Measurements from ENCODE around the gene LCE3A. TPM values are rescaled to one million over a fixed set of nuclear protein-coding genes. Genes with fewer than 3 reads are reported as not detected.
A peak's percentile ranks its signal among the peaks of the same experiment; 100 is the strongest.
"Not testable (repeated sequence)": the region's sequence is repeated elsewhere in the genome, so short reads cannot be mapped to it uniquely, and the experiment has no call there.

Gene LCE3A
- total RNA-seq = not detected

GRCh38 chr1:152622803-152623202 lies at the start of gene LCE3A:
Gene LCE3A (minus strand): TSS chr1:152623103. CDS start chr1:152623103, 0 bp downstream.
- H3K4me1 Mint-ChIP-seq (ENCODE audit: low read depth in 2 of 2) = peaks cover 3 to 4% of the 10 kb centered on the region in 2 donors
- peak; percentile 58 to 69 for ATAC-seq
- peaks cover 6% of the 10 kb centered on the region for H3K9me3 Mint-ChIP-seq
- peaks cover 7% of the 10 kb centered on the region for H3K36me3 Mint-ChIP-seq
- no peak within 1 kb of the TSS for H3K27ac Mint-ChIP-seq
- no peak for DNase-seq (ENCODE audit: low spot score)
- H3K4me3 Mint-ChIP-seq = no peak within 1 kb of the TSS
- H3K27me3 Mint-ChIP-seq = peaks cover 22 to 35% of the 10 kb centered on the region in 2 donors

GRCh38 chr1:152667648-152668047 lies 44.7 kb upstream of the LCE3A start:
- H3K4me3 Mint-ChIP-seq = no peak overlapping the region
- peaks cover 23 to 49% of the 10 kb centered on the region in 2 donors for H3K27me3 Mint-ChIP-seq
- ATAC-seq (no peak), DNase-seq (ENCODE audit: low spot score) (no peak)
- no peaks in the 10 kb centered on the region for H3K9me3 Mint-ChIP-seq
- no peaks in the 10 kb centered on the region for H3K36me3 Mint-ChIP-seq
- no peak overlapping the region for H3K27ac Mint-ChIP-seq
- no peaks in the 10 kb centered on the region for H3K4me1 Mint-ChIP-seq (ENCODE audit: low read depth in 2 of 2)

- not testable (repeated sequence) for H3K4me1 Mint-ChIP-seq (ENCODE audit: low read depth in 2 of 2); H3K27ac Mint-ChIP-seq; ATAC-seq; H3K9me3 Mint-ChIP-seq; DNase-seq (ENCODE audit: low spot score); H3K36me3 Mint-ChIP-seq; H3K4me3 Mint-ChIP-seq
- peaks cover 22 to 45% of the 10 kb centered on the region in 2 donors for H3K27me3 Mint-ChIP-seq
Measured at GRCh38 chr1:152666171-152666570, 43.3 kb upstream of the LCE3A start.

GRCh38 chr1:152663098-152663497 lies 40.2 kb upstream of the LCE3A start, which contains the start of gene LCE2D:
Gene LCE2D (plus strand): TSS chr1:152663380. CDS start chr1:152664106, 726 bp downstream.
- Mint-ChIP-seq H3K4me1 (ENCODE audit: low read depth in 2 of 2) (no peaks in the 10 kb centered on the region), H3K27ac (no peak within 1 kb of the TSS), H3K4me3 (no peak within 1 kb of the TSS), H3K36me3 (no peaks in the 10 kb centered on the region), H3K27me3 (peaks cover 29 to 33% of the 10 kb centered on the region in 2 donors), H3K9me3 (no peaks in the 10 kb centered on the region)
- peak in 1 of 2 donors; percentile 53 for ATAC-seq
- no peak for DNase-seq (ENCODE audit: low spot score)

- DNase-seq (ENCODE audit: low spot score) = no peak
- Mint-ChIP-seq H3K27ac (no peak overlapping the region), H3K4me3 (no peak overlapping the region), H3K27me3 (peaks cover 27 to 28% of the 10 kb centered on the region in 2 donors), H3K36me3 (no peaks in the 10 kb centered on the region), H3K9me3 (no peaks in the 10 kb centered on the region), H3K4me1 (ENCODE audit: low read depth in 2 of 2) (peaks cover 2 to 4% of the 10 kb centered on the region in 2 donors)
- ATAC-seq = no peak
Measured at GRCh38 chr1:152658649-152659048, 35.7 kb upstream of the LCE3A start.

GRCh38 chr1:152657677-152658076 lies 34.8 kb upstream of the LCE3A start:
- H3K27ac Mint-ChIP-seq = no peak overlapping the region
- no peaks in the 10 kb centered on the region for H3K36me3 Mint-ChIP-seq
- no peaks in the 10 kb centered on the region for H3K9me3 Mint-ChIP-seq
- ATAC-seq = no peak
- no peak for DNase-seq (ENCODE audit: low spot score)
- peaks cover 26 to 27% of the 10 kb centered on the region in 2 donors for H3K27me3 Mint-ChIP-seq
- peaks cover 2 to 4% of the 10 kb centered on the region in 2 donors for H3K4me1 Mint-ChIP-seq (ENCODE audit: low read depth in 2 of 2)
- H3K4me3 Mint-ChIP-seq = no peak overlapping the region

- H3K27ac Mint-ChIP-seq = no peak overlapping the region
- H3K9me3 Mint-ChIP-seq = no peaks in the 10 kb centered on the region
- H3K4me3 Mint-ChIP-seq = no peak overlapping the region
- H3K36me3 Mint-ChIP-seq = no peaks in the 10 kb centered on the region
- no peak for ATAC-seq
- H3K27me3 Mint-ChIP-seq = peaks cover 25 to 27% of the 10 kb centered on the region in 2 donors
- H3K4me1 Mint-ChIP-seq (ENCODE audit: low read depth in 2 of 2) = peaks cover 2 to 4% of the 10 kb centered on the region in 2 donors
- DNase-seq (ENCODE audit: low spot score) = no peak
Measured at GRCh38 chr1:152656459-152656858, 33.6 kb upstream of the LCE3A start.

- no peaks in the 10 kb centered on the region for H3K36me3 Mint-ChIP-seq
- H3K27me3 Mint-ChIP-seq = peaks cover 25 to 33% of the 10 kb centered on the region in 2 donors
- peak; percentile 66 for DNase-seq (ENCODE audit: low spot score)
- H3K4me3 Mint-ChIP-seq = no peak overlapping the region
- no peaks in the 10 kb centered on the region for H3K9me3 Mint-ChIP-seq
- peaks cover 2 to 4% of the 10 kb centered on the region in 2 donors for H3K4me1 Mint-ChIP-seq (ENCODE audit: low read depth in 2 of 2)
- no peak overlapping the region for H3K27ac Mint-ChIP-seq
- no peak for ATAC-seq
Measured at GRCh38 chr1:152654110-152654509, 31.2 kb upstream of the LCE3A start.

- Mint-ChIP-seq H3K27ac (no peak overlapping the region), H3K9me3 (no peaks in the 10 kb centered on the region), H3K4me3 (no peak overlapping the region), H3K36me3 (no peaks in the 10 kb centered on the region), H3K4me1 (ENCODE audit: low read depth in 2 of 2) (no peaks in the 10 kb centered on the region), H3K27me3 (peaks cover 33 to 37% of the 10 kb centered on the region in 2 donors)
- no peak for ATAC-seq
- no peak for DNase-seq (ENCODE audit: low spot score)
Measured at GRCh38 chr1:152646656-152647055, 23.8 kb upstream of the LCE3A start.

- DNase-seq (ENCODE audit: low spot score) (no peak), ATAC-seq (no peak)
- peaks cover 26 to 29% of the 10 kb centered on the region in 2 donors for H3K27me3 Mint-ChIP-seq
- H3K36me3 Mint-ChIP-seq = no peaks in the 10 kb centered on the region
- H3K4me1 Mint-ChIP-seq (ENCODE audit: low read depth in 2 of 2) = no peaks in the 10 kb centered on the region
- no peak overlapping the region for H3K4me3 Mint-ChIP-seq
- no peaks in the 10 kb centered on the region for H3K9me3 Mint-ChIP-seq
- H3K27ac Mint-ChIP-seq = no peak overlapping the region
Measured at GRCh38 chr1:152645146-152645545, 22.2 kb upstream of the LCE3A start.

- H3K4me1 Mint-ChIP-seq (ENCODE audit: low read depth in 2 of 2) = no peaks in the 10 kb centered on the region
- no peaks in the 10 kb centered on the region for H3K36me3 Mint-ChIP-seq
- H3K27ac Mint-ChIP-seq = no peak overlapping the region
- H3K27me3 Mint-ChIP-seq = peaks cover 20 to 21% of the 10 kb centered on the region in 2 donors
- no peak for DNase-seq (ENCODE audit: low spot score)
- H3K9me3 Mint-ChIP-seq = no peaks in the 10 kb centered on the region
- no peak overlapping the region for H3K4me3 Mint-ChIP-seq
- no peak for ATAC-seq
Measured at GRCh38 chr1:152643945-152644344, 21.0 kb upstream of the LCE3A start.

GRCh38 chr1:152640351-152640750 lies 17.4 kb upstream of the LCE3A start:
- no peaks in the 10 kb centered on the region for H3K9me3 Mint-ChIP-seq
- ATAC-seq (no peak), DNase-seq (ENCODE audit: low spot score) (no peak)
- H3K4me1 Mint-ChIP-seq (ENCODE audit: low read depth in 2 of 2) = no peaks in the 10 kb centered on the region
- H3K27ac Mint-ChIP-seq = no peak overlapping the region
- no peak overlapping the region for H3K4me3 Mint-ChIP-seq
- peaks cover 8 to 11% of the 10 kb centered on the region in 2 donors for H3K27me3 Mint-ChIP-seq
- H3K36me3 Mint-ChIP-seq = no peaks in the 10 kb centered on the region

GRCh38 chr1:152630596-152630995 lies 7.7 kb upstream of the LCE3A start:
- ATAC-seq = no peak
- no peak for DNase-seq (ENCODE audit: low spot score)
- no peak overlapping the region for H3K27ac Mint-ChIP-seq
- H3K27me3 Mint-ChIP-seq = peaks cover 20 to 54% of the 10 kb centered on the region in 2 donors
- H3K4me1 Mint-ChIP-seq (ENCODE audit: low read depth in 2 of 2) = no peaks in the 10 kb centered on the region
- no peaks in the 10 kb centered on the region for H3K9me3 Mint-ChIP-seq
- no peaks in the 10 kb centered on the region for H3K36me3 Mint-ChIP-seq
- H3K4me3 Mint-ChIP-seq = no peak overlapping the region

- ATAC-seq = no peak
- no peak overlapping the region for H3K27ac Mint-ChIP-seq
- no peak for DNase-seq (ENCODE audit: low spot score)
- H3K27me3 Mint-ChIP-seq = peaks cover 25 to 54% of the 10 kb centered on the region in 2 donors
- H3K4me1 Mint-ChIP-seq (ENCODE audit: low read depth in 2 of 2) = peaks cover 3 to 4% of the 10 kb centered on the region in 2 donors
- H3K36me3 Mint-ChIP-seq = no peaks in the 10 kb centered on the region
- H3K9me3 Mint-ChIP-seq = no peaks in the 10 kb centered on the region
- H3K4me3 Mint-ChIP-seq = no peak overlapping the region
Measured at GRCh38 chr1:152626744-152627143, 3.8 kb upstream of the LCE3A start.

Data from natural killer cell treated with Interleukin-12 subunit alpha and Interleukin-12 subunit beta and Interleukin-15 and Interleukin-18, amount 100 ng/mL, for 72 hours (primary cell).